NK-92 treated with Interleukin-12 subunit alpha and Interleukin-12 subunit beta, amount 100 ng/mL, for 24 hours (cell line): Measurements from ENCODE around the gene PGA4.
"Not testable (repeated sequence)": the region's sequence is repeated elsewhere in the genome, so short reads cannot be mapped to it uniquely, and the experiment has no call there.

Experiments used
- DNase-seq: peaks from one replicate; lab custom pipeline; 2025; lab: John Stamatoyannopoulos, UW

The PGA4 gene

GRCh38 chr11:61250796-61251765 lies 28.9 kb downstream of the PGA4 start:
- not testable (repeated sequence) for DNase-seq

GRCh38 chr11:61252332-61252731 lies 30.2 kb downstream of the PGA4 start:
- DNase-seq = not testable (repeated sequence)

- peak; percentile 6 for DNase-seq
These were observed 32.4 kb downstream of the PGA4 start for GRCh38 chr11:61254403-61255025.

DNA sequence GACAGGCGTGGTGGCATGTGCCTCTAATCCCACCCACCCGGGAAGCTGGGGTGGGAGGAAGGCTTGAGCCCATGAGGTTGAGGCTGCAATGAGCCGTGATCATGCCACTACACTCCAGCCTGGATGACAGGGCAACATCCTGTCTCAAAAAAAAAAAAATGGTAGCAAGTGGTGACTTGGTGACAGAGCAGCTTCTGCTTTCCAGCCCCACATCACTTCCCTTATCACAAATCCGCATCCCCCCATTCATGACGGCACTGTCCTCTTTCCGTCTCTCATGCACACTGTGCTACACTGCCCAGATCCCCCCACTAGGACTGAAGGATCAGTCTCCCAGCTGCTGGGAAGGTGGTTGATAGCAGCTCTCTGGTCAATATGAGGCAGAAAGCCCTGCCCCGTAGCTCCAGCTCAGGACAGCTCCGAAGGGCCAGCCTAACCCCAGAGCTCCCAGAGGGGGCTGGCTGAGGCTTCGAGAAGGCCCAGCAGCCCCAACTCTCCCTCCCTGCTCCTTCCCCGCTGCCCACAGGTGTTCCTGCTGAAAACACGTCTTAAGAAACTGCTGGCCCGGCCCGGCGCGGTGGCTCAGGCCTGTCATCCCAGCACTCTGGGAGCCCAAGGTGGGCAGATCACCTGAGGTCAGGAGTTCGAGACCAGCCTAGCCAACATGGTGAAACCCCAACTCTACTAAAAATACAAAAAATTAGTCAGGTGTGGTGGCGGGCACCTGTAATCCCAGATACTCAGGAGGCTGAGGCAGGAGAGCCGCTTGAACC lies 34.7 kb downstream of the PGA4 start:
- DNase-seq = no peak

GRCh38 chr11:61258546-61258945 lies 36.4 kb downstream of the PGA4 start:
- DNase-seq = no peak

DNA sequence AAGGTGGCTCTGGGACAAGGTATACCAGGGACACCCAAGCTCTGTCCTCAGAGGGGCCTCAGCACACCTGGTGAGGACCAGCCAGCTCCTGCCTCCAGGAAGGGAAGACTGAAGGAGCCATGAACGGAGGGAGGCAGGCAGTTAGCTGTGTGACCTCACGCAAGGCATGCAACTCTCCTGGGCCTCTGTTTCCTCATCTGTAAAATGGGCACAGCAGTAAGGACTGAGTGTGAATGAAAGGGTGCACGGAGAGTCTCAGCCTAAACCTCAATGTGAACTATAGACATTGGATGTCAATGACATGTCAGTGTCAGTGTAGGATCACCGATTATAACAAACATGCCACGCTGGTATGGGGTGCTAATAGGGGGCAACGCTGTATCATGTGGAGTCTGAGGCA lies 37.2 kb downstream of the PGA4 start:
- DNase-seq = no peak

GRCh38 chr11:61264371-61264770 lies 42.2 kb downstream of the PGA4 start:
- DNase-seq = no peak

DNA sequence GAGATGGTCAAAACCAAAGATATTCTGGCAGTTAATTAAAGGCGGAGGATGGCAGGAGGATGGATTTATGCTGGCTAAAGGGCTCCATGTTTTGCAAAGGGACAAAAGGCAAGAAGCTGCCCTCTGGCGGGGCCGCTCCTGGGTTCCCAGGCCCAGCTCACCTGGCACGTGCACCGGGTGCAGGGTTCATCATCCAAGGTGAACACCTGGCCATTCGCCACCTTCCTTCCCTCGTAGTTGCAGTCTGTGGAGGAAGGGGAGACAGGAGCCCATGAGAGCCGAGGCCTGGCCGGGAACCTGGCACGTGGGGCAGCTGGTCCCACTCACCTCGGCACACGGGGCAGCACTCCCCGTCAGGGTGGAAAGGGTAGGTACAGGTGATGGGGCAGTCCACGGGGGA lies 42.6 kb downstream of the PGA4 start:
- DNase-seq = no peak

DNA sequence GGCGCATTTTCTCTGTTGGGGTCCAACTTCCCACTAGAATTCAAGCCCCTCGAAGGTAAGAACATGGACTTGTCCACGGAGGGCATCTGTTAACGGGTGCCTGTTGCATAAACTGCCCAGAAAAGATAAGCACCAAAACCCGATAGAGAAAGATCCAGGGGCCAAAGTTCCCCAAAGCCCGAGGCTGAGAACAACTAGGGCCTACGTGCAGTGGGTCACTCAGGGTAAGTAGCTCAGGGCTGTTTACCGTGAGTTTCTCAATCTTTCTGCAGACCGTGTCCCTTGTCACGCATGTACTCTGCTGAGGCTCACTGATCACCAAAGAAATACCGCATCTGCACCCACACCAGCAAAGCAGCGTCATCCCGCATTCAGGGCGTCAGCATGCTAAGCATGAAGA lies 43.2 kb downstream of the PGA4 start:
- no peak for DNase-seq

DNA sequence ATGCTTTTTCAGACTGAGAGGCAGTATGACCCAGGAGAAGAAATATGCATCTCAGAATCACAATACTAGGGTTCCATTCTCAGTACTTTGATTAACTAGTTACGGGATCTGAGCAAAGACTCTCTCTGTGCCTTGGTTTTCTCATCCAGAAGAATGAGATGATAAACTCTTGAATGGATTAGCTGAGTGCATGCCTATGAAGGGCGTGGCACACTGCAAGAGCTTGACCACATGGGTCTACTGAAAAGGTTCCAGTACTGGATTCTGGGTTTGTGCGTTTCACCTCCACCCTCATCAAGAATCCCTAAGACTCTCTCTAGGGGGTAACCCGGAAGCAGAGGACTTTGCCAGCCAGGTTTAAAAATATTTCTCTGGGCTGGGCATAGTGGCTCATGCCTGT lies 44.5 kb downstream of the PGA4 start:
- no peak for DNase-seq

DNA sequence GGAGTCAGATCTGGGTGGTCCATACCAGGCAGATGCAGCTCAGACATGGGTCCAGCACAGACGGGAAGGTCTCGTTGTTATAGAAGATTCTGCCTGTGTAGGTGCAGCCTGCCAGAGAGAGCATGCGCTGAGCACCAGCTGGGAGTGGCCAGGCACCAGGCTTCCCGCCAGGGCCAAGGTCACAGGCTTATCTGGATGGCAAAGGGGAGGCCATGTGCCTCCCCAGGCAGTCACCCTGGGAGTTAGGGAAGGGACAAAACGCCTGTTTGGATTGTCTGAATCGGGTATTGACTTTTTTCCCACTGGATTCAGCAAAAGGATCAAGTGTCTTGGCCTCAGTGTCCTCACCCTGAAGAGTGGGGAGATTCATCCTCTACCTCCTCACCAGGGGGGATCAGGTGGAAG lies 45.3 kb downstream of the PGA4 start:
- DNase-seq = no peak

DNA sequence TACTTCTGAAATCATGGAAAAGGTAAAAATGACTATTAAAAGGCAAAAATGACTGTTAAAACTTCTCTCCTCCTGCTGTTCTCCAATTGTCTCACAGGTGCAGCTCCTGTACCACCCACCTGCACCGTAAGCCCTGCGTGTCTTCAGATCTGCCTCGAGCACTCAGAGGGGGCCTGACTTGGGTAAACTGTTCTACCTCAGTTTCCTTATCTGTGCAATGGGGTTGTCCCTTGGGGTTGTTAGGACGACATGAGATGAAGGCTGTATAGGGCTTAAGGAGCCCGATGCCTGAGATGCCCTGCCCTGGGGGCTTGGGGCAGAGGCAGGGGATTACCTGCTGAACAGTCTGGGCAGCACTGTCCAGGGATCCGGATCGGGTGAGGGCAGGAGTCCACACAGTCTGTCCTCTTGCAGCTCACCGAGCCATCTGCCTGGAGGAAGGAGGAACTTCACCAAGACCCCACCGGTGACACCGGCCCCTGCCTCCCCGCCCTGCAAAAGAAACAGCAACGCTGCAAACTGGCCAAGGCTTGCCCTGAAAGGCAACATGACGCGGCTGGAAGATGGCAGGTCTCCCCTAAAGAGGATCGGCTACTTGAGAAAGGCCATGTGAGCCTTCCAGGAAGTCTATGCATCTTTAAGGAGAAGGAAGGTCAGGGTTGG lies 46.6 kb downstream of the PGA4 start:
- no peak for DNase-seq

DNA sequence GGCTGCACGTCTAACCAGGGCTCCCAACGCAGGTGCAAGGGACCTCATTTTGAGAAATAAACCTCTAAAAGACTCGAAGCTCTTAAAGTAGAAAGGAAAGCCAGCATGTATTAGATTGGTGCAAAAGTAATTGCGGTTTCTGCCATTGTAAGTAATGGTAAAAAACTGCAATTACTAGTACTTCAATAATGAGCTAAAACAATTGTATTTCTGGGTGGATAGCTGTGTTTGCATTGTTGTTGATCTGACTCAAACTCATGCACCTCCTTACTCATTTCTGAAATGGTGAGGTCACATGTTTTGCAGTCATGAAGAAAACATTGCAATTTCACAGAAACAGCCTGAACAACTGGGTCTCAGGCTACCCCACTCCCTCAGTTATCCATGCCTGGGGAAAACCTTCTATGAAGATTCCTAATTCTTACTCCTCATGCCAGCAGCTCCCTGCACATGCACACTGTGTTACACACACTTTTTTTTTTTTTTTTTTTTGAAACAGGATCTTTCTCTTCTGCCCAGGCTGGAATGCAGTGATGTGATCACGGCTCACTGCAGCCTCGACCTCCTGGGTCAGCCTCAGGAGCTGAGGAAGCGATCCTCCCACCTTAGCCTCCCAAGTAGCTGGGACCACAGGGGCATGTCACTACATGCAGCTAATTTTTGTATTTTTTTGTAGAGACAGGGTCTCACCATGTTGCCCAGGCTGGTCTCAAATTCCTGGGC lies 48.4 kb downstream of the PGA4 start:
- DNase-seq = no peak

DNA sequence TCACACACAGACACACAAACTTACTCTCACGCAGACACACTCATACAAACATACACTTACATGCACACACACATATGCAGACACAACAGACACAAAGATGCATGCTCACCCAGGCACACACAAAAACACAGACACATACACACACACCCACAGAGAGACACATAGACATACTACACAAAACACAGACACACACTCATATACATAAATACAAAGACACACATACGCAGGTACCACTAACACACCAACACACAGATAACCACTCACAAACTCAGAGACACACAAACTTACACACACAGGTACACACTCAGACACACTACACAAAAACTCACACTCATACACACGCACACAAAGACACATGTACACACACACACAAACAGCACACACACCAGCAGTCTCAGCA lies 50.6 kb downstream of the PGA4 start:
- DNase-seq = no peak

GRCh38 chr11:61273178-61274078 lies 51.3 kb downstream of the PGA4 start:
- no peak for DNase-seq

DNA sequence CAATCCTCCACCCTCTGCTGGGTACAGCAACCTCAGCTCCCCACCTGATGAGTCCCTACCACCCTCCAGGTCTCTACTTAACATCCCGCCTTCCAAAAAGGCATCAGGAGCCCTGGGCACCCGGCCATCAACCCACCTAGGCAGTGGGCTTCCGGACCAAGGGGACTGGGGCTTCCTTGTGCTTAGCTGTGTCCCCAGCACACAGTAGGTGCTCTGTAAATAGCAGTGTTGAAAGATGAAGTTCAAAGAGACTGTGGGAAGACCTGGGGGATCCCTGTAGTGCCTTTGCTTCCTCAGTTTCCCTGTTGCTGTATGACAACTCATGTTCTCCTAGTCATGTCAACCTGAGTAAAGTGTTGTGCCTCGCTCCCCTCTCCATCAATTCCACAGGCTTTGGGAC lies 51.9 kb downstream of the PGA4 start:
- no peak for DNase-seq

GRCh38 chr11:61275191-61275590 lies 53.0 kb downstream of the PGA4 start:
- DNase-seq = no peak

DNA sequence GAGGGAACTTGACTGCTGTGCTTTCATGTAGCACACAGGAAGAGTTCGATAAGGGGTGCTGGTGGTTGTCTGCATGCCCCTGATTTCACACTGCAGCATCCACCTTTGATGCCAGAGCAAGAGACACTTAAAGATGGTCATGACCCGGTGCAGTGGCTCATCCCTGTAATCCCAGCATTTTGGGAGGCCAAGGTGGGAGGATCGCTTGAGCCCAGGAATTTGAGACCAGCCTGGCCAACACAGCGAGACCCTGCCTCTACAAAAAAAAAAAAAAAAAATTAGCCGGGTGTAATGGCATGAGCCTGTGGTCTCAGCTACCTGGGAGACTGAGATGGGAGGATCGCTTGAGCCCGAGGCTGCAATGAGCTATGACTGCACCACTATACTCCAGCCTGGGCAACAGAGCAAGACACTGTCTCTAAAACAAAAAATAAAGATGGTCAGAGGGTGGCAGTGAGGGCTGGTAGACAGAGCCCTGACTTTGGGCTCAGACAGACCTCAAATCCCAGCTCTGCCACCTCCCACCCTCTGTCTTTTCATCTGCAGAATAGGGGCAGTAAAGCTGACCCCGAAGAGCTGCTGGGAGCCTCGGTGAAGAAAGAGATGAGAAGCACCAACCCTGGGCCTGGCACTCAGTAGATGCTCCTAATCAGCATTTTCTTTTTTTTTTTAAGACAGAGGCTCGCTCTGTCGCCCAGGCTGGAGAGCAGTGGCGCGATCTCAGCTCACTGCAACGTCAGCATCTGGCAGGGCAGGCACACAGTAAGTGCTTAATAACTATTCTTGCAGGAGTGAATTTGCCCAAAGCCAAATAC lies 55.2 kb downstream of the PGA4 start:
- DNase-seq = no peak

- no peak for DNase-seq
These were observed 55.9 kb downstream of the PGA4 start for GRCh38 chr11:61278001-61278470.
